GM23338 (cell line): ENCODE measurements around the gene KCNK10. TPM values are rescaled to one million over a fixed set of nuclear protein-coding genes. Genes with fewer than 3 reads are reported as not detected.

Experiments used
- ATAC-seq: fragments of 200-7000 bp; cut with Tn5 transposase; 3 replicates; pipeline ENCODE4 v1.9.1; 2020
- DNase-seq: peaks from one replicate; pipeline ENCODE4 v3.0.0-alpha.2; 2015; ENCODE audit warnings: low spot score
- H2AFZ ChIP-seq: fragments of 200-600 bp; sonication (generic); 2 replicates; pipeline ENCODE4 v1.8.0; 2016; ENCODE audit warnings: antibody characterized with exemption, mild to moderate bottlenecking, moderate library complexity
- H3F3A ChIP-seq: fragments of 200-600 bp; sonication (generic); replicated peaks from 2 replicates; pipeline ENCODE4 v1.8.0; 2017; ENCODE audit warnings: antibody characterized with exemption, mixed run types, low read depth
- H3K27ac ChIP-seq: fragments of 200-600 bp; sonication (generic); 2 replicates; pipeline ENCODE4 v1.6.1; 2016; ENCODE audit warnings: low read depth
- H3K27me3 ChIP-seq: fragments of 200-600 bp; sonication (generic); 2 replicates; pipeline ENCODE4 v1.8.0; 2016; ENCODE audit warnings: mild to moderate bottlenecking, mixed run types, moderate library complexity; ENCODE audit not compliant: insufficient read depth
- H3K36me3 ChIP-seq: fragments of 200-600 bp; sonication (generic); 2 replicates; pipeline ENCODE4 v1.8.0; 2016; ENCODE audit warnings: mild to moderate bottlenecking; ENCODE audit not compliant: insufficient read depth
- H3K4me1 ChIP-seq: fragments of 200-600 bp; sonication (generic); 2 replicates; pipeline ENCODE4 v1.8.0; 2016; ENCODE audit warnings: mild to moderate bottlenecking, moderate library complexity; ENCODE audit not compliant: insufficient read depth
- H3K4me2 ChIP-seq: fragments of 200-600 bp; sonication (generic); 2 replicates; pipeline ENCODE4 v1.7.1; 2017; ENCODE audit warnings: mixed run types
- H3K4me3 ChIP-seq: fragments of 200-600 bp; sonication (generic); 2 replicates; pipeline ENCODE4 v1.6.1; 2016; ENCODE audit warnings: mixed run types
- H3K79me2 ChIP-seq: fragments of 200-600 bp; sonication (generic); replicated peaks from 2 replicates; pipeline ENCODE4 v1.8.0; 2017; ENCODE audit warnings: mild to moderate bottlenecking; ENCODE audit not compliant: insufficient read depth
- H3K9me2 ChIP-seq: fragments of 200-600 bp; sonication (generic); 2 replicates; pipeline ENCODE4 v1.8.0; 2017; ENCODE audit not compliant: insufficient read depth
- H4K20me1 ChIP-seq: fragments of 200-600 bp; sonication (generic); replicated peaks from 2 replicates; pipeline ENCODE4 v1.8.0; 2017; ENCODE audit warnings: mild to moderate bottlenecking; ENCODE audit not compliant: insufficient read depth
- H3K27ac Mint-ChIP-seq: 2 replicates; pipeline ENCODE4 v1.8.0; 2020; ENCODE audit warnings: inconsistent platforms, mild to moderate bottlenecking, moderate library complexity, mixed read lengths
- H3K27me3 Mint-ChIP-seq: 3 replicates; pipeline ENCODE4 v1.8.0; 2022; ENCODE audit warnings: low read depth, mild to moderate bottlenecking, moderate library complexity, mixed read lengths, inconsistent platforms; ENCODE audit not compliant: insufficient read depth, poor library complexity
- H3K36me3 Mint-ChIP-seq: 3 replicates; pipeline ENCODE4 v1.8.0; 2021; ENCODE audit warnings: low read depth, mild to moderate bottlenecking, inconsistent platforms, moderate library complexity, mixed read lengths
- H3K4me1 Mint-ChIP-seq: 3 replicates; pipeline ENCODE4 v1.8.0; 2020; ENCODE audit warnings: mild to moderate bottlenecking, inconsistent platforms, mixed read lengths
- H3K4me3 Mint-ChIP-seq: 3 replicates; pipeline ENCODE4 v1.8.0; 2021; ENCODE audit warnings: moderate library complexity, mild to moderate bottlenecking, inconsistent platforms, mixed read lengths
- H3K9me3 Mint-ChIP-seq: 3 replicates; pipeline ENCODE4 v1.8.0; 2020; ENCODE audit warnings: moderate library complexity, mild to moderate bottlenecking, inconsistent platforms, mixed read lengths
- CREB1 ChIP-seq: fragments of 250-450 bp; sonication (Bioruptor Pico); IDR thresholded peaks from 2 replicates; pipeline ENCODE4 v1.5.0; 2020; ENCODE audit warnings: low read depth, mild to moderate bottlenecking, moderate library complexity
- CTCF ChIP-seq, 2 experiments: fragments of 200-600 bp in 1 of 2; sonication (generic) in 1 of 2; conservative IDR thresholded peaks; 2 replicates each; pipeline versions ENCODE4 v1.5.1 to v1.6.1; 2016 to 2017; ENCODE audit warnings: antibody characterized with exemption in 2 of 2, low read depth in 2 of 2, mild to moderate bottlenecking in 2 of 2, moderate library complexity in 1 of 2
- ETS1 ChIP-seq: IDR thresholded peaks from 2 replicates; pipeline ENCODE4 v1.6.1; 2016; ENCODE audit warnings: antibody characterized with exemption
- EZH2 ChIP-seq: fragments of 200-600 bp; sonication (generic); IDR thresholded peaks from one replicate; pipeline ENCODE4 v1.8.0; 2017; ENCODE audit warnings: antibody characterized with exemption, mild to moderate bottlenecking, low read depth; ENCODE audit not compliant: unreplicated experiment
- EZH2phosphoT487 ChIP-seq: fragments of 200-600 bp; sonication (generic); IDR thresholded peaks from one replicate; pipeline ENCODE4 v1.8.1; 2018; ENCODE audit warnings: antibody characterized with exemption; ENCODE audit not compliant: unreplicated experiment
- JUNB ChIP-seq: IDR thresholded peaks from one replicate; pipeline ENCODE4 v1.6.1; 2016; ENCODE audit warnings: antibody characterized with exemption; ENCODE audit not compliant: unreplicated experiment
- POLR2AphosphoS5 ChIP-seq: IDR thresholded peaks from 2 replicates; pipeline ENCODE4 v1.6.1; 2016; ENCODE audit warnings: antibody characterized with exemption, low read depth
- REST ChIP-seq: IDR thresholded peaks from one replicate; pipeline ENCODE4 v1.6.1; 2018; ENCODE audit warnings: antibody characterized with exemption; ENCODE audit not compliant: unreplicated experiment
- ZNF114 ChIP-seq: fragments of 250-450 bp; sonication (Bioruptor Pico); IDR thresholded peaks from 2 replicates; pipeline ENCODE4 v1.5.0; 2020; ENCODE audit warnings: mild to moderate bottlenecking, moderate library complexity
- ZNF462 ChIP-seq: fragments of 250-450 bp; sonication (Bioruptor Pico); IDR thresholded peaks from 2 replicates; pipeline ENCODE4 v1.5.0; 2020; ENCODE audit warnings: mild to moderate bottlenecking, moderate library complexity
- polyA plus RNA-seq: library from polyadenylated mRNA; unstranded; fragments of >200 nt; fragmentation: Nextera tagmentation; extraction: Ambion mirVana; gene quantifications from 2 replicates; pipeline ENCODE4 v1.2.1, GENCODE V29; 2016
- total RNA-seq: library from RNA; depleted of rRNA; stranded (reverse); fragments of >200 nt; shearing (Covaris generic); gene quantifications from 2 replicates; pipeline ENCODE4 v1.2.3, GENCODE V29; 2014

Gene KCNK10
- total and polyA plus RNA-seq, 2 experiments from 2014 or later = 0.29 to 1.0 TPM

GRCh38 chr14:88228522-88229236 is 94.4 kb downstream of the KCNK10 start:
- no peak for ATAC-seq
- H3K4me1 Mint-ChIP-seq = no peaks in the 10 kb centered on the region; the same call in 2 of the 3 replicates
- H3K36me3 Mint-ChIP-seq = peaks cover under 1% of the 10 kb centered on the region; the same call in 1 of the 3 replicates
- no peak for DNase-seq
- Histone ChIP-seq H4K20me1 (no peaks in the 10 kb centered on the region), H3K27ac (no peak overlapping the region), H3K4me2 (no peak overlapping the region), H3K79me2 (no peaks in the 10 kb centered on the region), H3K9me2 (no peaks in the 10 kb centered on the region), H3K4me3 (no peak overlapping the region), H3F3A (no peaks in the 10 kb centered on the region), H3K4me1 (no peaks in the 10 kb centered on the region), H3K36me3 (no peaks in the 10 kb centered on the region), H2AFZ (no peak overlapping the region), H3K27me3 (no peaks in the 10 kb centered on the region)
- no peak overlapping the region for H3K27ac Mint-ChIP-seq
- TF ChIP-seq EZH2phosphoT487 = no peak
- no peak for TF ChIP-seq POLR2AphosphoS5
- no peak for TF ChIP-seq JUNB
- no peak for TF ChIP-seq EZH2
- TF ChIP-seq ZNF462 = no peak
- no peak for TF ChIP-seq CTCF (conservative IDR thresholded peaks at IDR 0.05; ENCODE audit: low read depth in 2 of 2)
- TF ChIP-seq REST = no peak
- TF ChIP-seq ZNF114 (CRISPR knock-in tag) = no peak
- no peak for TF ChIP-seq ETS1
- no peak for TF ChIP-seq CREB1 (CRISPR knock-in tag)
- H3K4me3 Mint-ChIP-seq = no peak overlapping the region
- H3K27me3 Mint-ChIP-seq = no peaks in the 10 kb centered on the region
- peaks cover 1% of the 10 kb centered on the region; the same call in 2 of the 3 replicates for H3K9me3 Mint-ChIP-seq
